Activated CD8-positive, alpha-beta memory T cell treated with anti-CD3 and anti-CD28 coated beads, Interleukin-2, amount 50 U/mL, for 48 hours (primary cell): Measurements from ENCODE around the gene FGF19.

Experiments
- DNase-seq: peaks from one replicate; pipeline ENCODE4 v3.0.0-alpha.2; 2020

The FGF19 gene

DNA sequence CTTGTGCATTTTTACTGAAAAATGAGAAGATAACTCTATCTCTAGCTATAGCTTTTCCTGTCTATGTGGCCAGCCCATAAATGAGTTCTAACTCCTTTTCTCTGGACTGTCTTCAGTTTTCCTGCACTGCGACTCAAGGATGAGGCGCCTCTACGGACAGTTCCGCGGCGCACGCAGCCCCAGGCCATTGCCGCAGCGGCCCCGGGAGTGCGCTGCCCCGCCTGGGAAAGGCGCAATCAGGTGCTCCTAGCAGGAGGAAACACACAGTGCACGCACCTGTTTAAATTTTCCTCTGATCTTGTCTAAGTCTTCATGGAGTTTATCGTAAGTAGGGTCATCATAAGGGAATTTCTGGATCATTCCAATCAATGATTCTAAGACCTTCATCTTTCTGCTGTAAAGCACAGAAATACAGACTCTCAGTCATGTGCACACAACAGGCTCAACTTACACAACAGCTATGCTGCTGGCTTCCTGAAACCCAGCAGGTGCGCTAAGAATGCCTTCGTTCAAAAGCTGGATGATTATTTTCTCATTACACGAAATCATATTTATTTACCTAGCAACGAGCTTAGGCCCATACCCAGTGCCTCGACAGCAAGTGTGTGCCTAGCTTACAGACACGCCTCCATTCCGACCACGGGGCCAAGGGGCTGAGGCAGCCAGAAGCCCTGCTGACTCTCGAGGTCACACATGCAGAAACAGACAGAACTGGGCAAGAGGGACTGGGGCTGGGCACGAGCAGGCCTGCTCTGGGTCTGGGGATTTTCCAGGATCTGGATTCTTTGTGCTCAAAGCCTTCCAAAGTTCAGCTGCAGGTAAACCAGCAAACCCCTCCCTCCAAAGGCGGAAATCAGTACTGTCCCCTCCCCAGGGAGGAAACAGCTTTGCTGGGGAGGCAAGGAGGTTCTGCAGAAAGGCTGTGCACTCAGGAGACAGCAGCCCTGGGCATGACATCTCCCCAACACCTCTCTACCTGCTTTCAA is 35.9 kb downstream of the FGF19 start:
- no peak for DNase-seq

GRCh38 chr11:69666752-69667536 is 36.9 kb downstream of the FGF19 start:
- DNase-seq: no peak

DNA sequence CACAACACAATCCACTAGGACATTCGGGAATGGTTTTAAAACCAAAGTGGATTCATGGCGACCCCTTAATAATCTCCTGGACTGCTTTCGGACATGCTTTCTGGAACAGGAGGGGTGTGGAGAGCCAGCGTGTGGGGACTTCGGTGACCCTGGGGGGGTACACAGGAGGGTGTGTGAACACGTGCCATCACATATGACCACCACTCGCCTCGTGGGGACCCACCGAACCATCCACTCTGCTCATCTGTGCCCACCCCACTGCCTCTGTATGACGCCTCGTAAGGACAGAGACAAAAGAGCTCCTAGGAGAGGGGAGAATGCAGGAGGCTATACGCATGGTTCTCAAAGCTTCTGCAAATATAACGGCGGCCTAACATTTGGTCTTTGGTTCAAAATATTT is 37.6 kb downstream of the FGF19 start:
- DNase-seq: no peak

- no peak for DNase-seq
Measured at GRCh38 chr11:69665669-69666068, 38.2 kb downstream of the FGF19 start.

DNA sequence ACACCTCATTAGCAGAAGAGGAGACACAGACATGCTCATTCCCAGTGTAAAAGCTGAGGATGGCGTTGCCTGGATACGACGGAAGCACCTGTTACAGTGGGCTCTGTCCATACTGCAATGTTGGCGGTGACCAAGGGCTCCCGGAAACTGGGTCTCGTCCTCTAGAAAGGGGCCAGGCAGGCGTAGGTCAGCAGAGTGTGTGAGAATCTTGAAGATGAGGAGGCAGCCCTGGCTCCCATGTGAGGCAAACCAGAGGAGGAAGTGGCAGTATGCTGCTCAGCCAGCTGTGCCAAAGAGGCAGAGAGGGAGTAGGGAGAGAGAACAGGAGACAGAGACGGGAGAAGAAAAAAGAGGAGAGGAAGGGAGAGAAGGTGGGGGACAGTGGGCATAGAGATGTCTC is 38.9 kb downstream of the FGF19 start:
- DNase-seq: no peak

DNA sequence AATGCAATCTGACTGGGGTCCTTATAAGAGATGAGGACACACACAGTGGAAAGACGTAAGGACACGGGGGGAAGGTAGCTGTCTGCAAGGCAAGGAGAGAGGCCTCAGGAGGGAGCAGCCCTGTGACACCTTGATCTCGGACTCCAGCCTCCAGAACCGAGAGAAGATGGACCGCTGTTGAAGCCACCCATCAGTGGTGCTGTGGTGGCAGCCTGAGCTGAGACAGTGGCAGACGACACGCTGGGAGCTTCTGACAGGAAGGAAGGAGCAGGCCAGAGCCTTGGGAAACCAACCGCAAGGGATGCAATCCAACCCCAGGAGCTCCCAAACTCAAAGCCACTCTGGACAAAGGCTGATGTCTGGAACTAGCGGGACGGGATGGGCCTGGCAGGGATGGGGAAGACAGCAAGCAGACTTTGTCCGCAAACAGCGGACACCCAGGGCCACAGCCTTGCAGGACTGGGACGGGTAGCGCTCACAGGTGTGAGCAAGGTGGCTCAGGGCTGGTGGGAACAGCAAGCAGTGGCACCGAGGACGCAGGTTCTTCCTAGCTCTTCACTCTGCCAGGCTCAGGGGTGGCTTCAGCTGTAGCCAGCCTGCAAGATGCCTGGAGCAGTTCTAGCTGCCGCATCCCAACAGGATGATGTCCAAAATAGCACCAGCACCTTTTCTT is 39.6 kb downstream of the FGF19 start:
- no peak for DNase-seq

GRCh38 chr11:69663326-69663725 is 40.5 kb downstream of the FGF19 start:
- DNase-seq: no peak

- DNase-seq: no peak
Measured at GRCh38 chr11:69662806-69663205, 41.0 kb downstream of the FGF19 start.

DNA sequence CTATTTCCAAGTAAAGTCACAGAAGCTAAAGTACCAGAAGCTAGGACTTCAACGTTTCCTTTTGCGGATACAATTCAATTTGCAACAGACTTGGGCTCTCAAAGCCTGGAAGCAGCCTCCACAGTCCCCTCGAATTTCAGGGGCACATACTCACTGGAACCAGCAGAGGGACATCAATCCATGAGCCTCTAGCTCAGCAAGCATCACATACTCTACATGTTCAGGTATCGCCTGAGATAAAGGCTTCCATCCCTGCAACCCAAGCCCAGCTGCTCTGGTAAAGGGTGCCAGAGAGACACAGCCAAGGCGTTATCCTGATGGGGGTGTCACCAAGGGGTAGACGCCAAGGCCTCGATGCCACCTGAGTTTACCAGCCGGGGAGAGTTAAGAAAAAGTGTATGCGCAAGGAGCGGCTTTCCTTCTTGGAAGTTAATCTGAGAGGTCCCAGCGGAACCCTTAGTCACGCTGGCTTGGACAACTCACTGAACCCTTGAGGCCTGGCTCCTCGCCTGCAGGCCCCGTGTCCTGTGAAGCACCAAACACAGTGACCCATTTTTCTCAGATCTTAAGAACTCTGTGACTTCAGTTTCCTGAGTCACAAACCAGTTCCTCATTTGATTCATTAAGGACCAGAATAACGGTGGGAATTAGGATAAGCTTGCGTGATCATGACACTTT is 41.7 kb downstream of the FGF19 start:
- no peak for DNase-seq

DNA sequence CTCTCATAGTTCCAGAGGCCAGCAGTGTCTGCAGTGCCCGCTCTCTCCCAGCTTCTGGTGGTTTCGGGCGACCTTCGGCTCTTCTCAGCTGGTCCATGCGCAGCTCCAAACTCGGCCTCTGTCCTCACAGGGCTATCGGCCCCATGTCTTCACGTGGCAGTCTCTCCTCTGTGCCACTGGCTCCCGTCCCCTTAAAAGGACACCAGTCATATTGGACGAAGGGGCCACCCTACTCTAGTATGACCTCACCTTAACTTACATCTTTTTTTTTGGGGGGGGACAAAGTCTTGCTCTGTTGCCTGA is 42.5 kb downstream of the FGF19 start:
- DNase-seq: no peak

DNA sequence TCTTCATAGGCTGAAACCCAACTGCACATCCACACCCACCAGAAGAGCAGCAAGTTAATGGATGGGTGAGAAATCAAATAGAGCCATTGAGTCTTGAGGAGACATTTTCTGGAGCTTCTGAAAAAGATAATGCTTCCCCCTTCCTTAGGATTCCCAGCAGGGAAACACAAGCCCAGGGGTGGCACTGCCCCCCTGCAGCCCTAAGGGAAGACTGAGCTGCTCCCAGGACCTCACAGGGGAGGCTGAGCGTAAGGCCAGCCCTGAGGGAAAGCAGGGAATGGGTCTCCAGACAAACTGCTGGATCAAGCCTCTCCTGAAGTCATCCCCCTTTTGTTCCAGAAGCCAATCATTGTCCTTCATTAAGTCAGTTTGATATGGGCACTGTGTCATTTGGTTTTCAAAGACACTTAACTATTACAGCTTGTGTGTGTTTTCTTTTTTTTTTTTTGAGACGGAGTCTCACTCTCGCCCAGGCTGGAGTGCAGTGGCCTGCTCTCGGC is 43.8 kb downstream of the FGF19 start:
- no peak for DNase-seq

- no peak for DNase-seq
Measured at GRCh38 chr11:69659591-69659990, 44.2 kb downstream of the FGF19 start.

GRCh38 chr11:69658626-69659450 is 45.0 kb downstream of the FGF19 start:
- DNase-seq: no peak

DNA sequence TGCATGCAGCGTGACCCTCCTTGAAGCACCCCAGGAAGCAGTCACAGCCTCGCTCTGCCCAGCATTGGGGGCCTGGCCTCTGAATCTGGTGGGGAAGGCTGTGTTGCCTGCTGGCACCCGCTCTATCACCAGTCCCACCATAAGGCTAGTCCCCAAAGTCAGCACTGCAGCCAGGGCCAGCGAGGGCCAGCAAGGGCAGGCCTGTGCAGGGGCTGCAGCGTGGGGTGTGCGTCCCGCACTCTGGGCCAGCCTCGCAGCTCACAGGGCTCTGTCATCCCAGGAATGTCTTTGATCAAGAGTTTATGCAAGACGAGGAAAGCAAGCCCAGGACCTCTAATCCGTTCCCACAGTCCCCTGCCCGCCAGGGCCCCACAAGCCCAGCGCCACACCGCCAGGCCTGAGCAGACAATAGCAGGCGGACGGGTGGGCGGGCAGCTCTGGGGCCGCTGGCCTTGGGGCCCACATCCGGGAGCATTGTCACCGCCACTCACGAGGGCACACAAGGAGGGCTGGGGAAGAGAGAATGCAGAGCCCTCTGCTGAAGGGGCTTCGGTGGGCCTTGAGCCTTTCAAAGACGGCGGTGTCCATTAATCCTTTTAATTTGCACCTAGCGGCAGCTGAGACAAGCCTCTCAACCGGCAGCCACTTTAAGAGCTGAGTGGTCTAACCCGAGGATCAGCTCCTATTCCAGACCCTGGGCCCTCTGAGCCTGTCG is 45.8 kb downstream of the FGF19 start:
- DNase-seq: no peak

- no peak for DNase-seq
Measured at GRCh38 chr11:69657456-69657910, 46.3 kb downstream of the FGF19 start.

- no peak for DNase-seq
Measured at GRCh38 chr11:69656536-69657455, 47.0 kb downstream of the FGF19 start.

DNA sequence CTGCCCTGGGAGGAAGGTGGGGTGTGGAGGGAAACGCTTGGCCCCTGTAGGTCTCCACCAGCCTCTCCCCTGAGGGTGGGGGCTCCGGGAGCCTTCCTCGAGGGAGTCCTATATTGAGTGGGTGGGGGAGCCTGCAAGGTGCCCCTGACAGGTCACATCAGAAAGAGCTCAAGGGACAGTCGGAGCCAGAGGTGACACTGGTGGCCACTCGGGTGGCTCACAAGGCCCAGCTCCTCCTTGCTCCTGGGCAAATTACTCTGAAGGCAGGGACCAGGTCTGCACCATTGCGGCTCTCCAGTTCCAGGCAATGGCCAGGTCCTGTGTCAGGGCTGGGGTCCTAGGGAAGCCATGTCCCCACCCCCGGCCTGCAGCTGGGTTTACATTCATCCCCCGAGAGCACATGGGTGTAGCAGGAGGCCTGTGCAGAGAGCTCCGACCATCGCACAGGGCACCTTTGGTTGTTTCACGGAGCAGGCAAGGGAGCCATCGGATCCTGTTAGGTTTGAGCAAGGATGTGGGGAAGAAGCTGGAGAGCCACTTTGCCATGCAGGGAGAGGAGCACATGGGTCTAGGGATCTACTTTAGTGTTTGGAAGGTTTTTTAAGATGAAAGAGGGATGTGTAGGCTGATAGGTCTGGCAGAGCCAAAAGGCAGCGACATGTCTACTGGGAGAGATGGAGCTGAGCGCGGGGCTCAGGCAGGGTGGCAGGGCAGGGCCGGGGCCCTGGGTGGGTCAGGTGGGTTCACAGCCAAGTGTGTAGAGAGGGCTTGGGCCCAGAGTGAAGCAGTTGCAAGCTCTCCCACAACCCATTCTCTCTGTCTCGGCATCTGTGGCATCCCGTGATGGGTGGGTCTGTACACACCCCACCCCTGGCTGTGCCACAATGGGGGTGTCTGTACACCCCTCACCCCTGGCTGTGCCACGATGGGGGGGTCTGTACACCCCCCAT is 48.1 kb downstream of the FGF19 start:
- no peak for DNase-seq

GRCh38 chr11:69654660-69655478 is 49.0 kb downstream of the FGF19 start:
- no peak for DNase-seq
